Stimulated activated CD8-positive, alpha-beta memory T cell treated with anti-CD3 and anti-CD28 coated beads, Interleukin-7, amount 100 ng/mL, for 48 hours (primary cell): ENCODE data around the gene MCTP2.

Source experiments
- DNase-seq, 2 donors: peaks; one replicate each; pipeline ENCODE4 v3.0.0-alpha.2; 2020; ENCODE audit warnings: low read depth in 1 of 2; ENCODE audit errors: extremely low read depth in 1 of 2

Gene MCTP2

GRCh38 chr15:94297558-94297957 is 66.2 kb downstream of the MCTP2 start:
- no peak for DNase-seq

- no peak for DNase-seq
These were observed 67.0 kb downstream of the MCTP2 start for GRCh38 chr15:94298364-94298763.

GRCh38 chr15:94300612-94301011 is 69.3 kb downstream of the MCTP2 start:
- DNase-seq = no peak

- DNase-seq = peak in 1 of 2 donors; percentile 37
These were observed 73.8 kb downstream of the MCTP2 start for GRCh38 chr15:94305133-94305532.

GRCh38 chr15:94306700-94307650 is 75.6 kb downstream of the MCTP2 start:
- peak in 1 of 2 donors; percentile 26 for DNase-seq

- DNase-seq = no peak
These were observed 81.6 kb downstream of the MCTP2 start for GRCh38 chr15:94312946-94313345.

- no peak for DNase-seq
These were observed 83.3 kb downstream of the MCTP2 start for GRCh38 chr15:94314639-94315038.

GRCh38 chr15:94317211-94317610 is 85.8 kb downstream of the MCTP2 start:
- DNase-seq = no peak

GRCh38 chr15:94322141-94322540 is 90.8 kb downstream of the MCTP2 start:
- DNase-seq = no peak

GRCh38 chr15:94323076-94323475 is 91.7 kb downstream of the MCTP2 start:
- no peak for DNase-seq

GRCh38 chr15:94324117-94324826 is 92.9 kb downstream of the MCTP2 start:
- peak; percentile 18 to 20 for DNase-seq

- no peak for DNase-seq
These were observed 93.7 kb downstream of the MCTP2 start for GRCh38 chr15:94324835-94325767.

GRCh38 chr15:94327356-94327936 is 96.1 kb downstream of the MCTP2 start:
- no peak for DNase-seq

- no peak for DNase-seq
These were observed 100.4 kb downstream of the MCTP2 start for GRCh38 chr15:94331731-94332130.

GRCh38 chr15:94335616-94336015 is 104.3 kb downstream of the MCTP2 start:
- DNase-seq = no peak

- no peak for DNase-seq
These were observed 105.6 kb downstream of the MCTP2 start for GRCh38 chr15:94336817-94337467.

GRCh38 chr15:94338243-94338846 is 107.0 kb downstream of the MCTP2 start:
- no peak for DNase-seq

GRCh38 chr15:94346282-94346681 is 114.9 kb downstream of the MCTP2 start:
- no peak for DNase-seq

GRCh38 chr15:94348084-94348483 is 116.7 kb downstream of the MCTP2 start:
- DNase-seq = no peak
